GM12878 (cell line): ENCODE data around the gene SLC19A1. TPM values are rescaled to one million over a fixed set of nuclear protein-coding genes. Genes with fewer than 3 reads are reported as not detected.

Experiments
- ATAC-seq: fragments of 200-7000 bp; cut with Tn5 transposase; 3 replicates; pipeline ENCODE4 v1.9.1; 2020; ENCODE audit warnings: mild to moderate bottlenecking, moderate library complexity
- BruUV-seq: library from RNA; stranded (reverse); fragments of 400-500 nt; replicated peaks from 2 replicates; lab custom pipeline; 2021; lab: Mats Ljungman, UMichigan
- CTCF ChIA-PET: fragments of 300-600 bp; sonication (Branson Sonifier 250); formaldehyde crosslinking; extraction: SDS; loops from one replicate; lab custom pipeline; 2021; ENCODE audit warnings: inconsistent platforms; lab: Yijun Ruan, JAX
- POLR2A ChIA-PET: fragments of 350-600 bp; formaldehyde crosslinking; extraction: SDS; loops from one replicate; lab custom pipeline; 2021; ENCODE audit warnings: inconsistent platforms; lab: Charles Lee
- RAD21 ChIA-PET: fragments of 300-600 bp; sonication (Branson Sonifier 250); formaldehyde crosslinking; loops from one replicate; lab custom pipeline; 2023; ENCODE audit warnings: antibody characterized with exemption; ENCODE audit not compliant: unreplicated experiment; lab: Charles Lee
- SMC1A ChIA-PET: fragments of 300-600 bp; sonication (Branson Sonifier 250); formaldehyde crosslinking; loops from one replicate; lab custom pipeline; 2023; ENCODE audit not compliant: unreplicated experiment, uncharacterized antibody; lab: Charles Lee
- DNase-seq: peaks from one replicate; pipeline ENCODE4 v3.0.0-alpha.2; 2011; ENCODE audit warnings: low read depth, low spot score
- FAIRE-seq: peaks from 3 replicates; lab custom pipeline; 2011; peaks lifted over from hg19 to GRCh38; lab: Jason Lieb, UNC
- H2AFZ ChIP-seq: 2 replicates; pipeline ENCODE4 v1.6.0; 2011; ENCODE audit warnings: low read depth, low read length, control low read depth; ENCODE audit not compliant: control insufficient read depth
- H3K27ac ChIP-seq: 2 replicates; pipeline ENCODE4 v1.5.1; 2011; ENCODE audit warnings: control low read depth; ENCODE audit not compliant: control insufficient read depth, insufficient read depth
- H3K27me3 ChIP-seq, 2 experiments: replicated peaks in 1 of 2; 2 replicates each; pipeline versions ENCODE4 v1.6.0 to v1.6.1; 2011; ENCODE audit warnings: low read length in 1 of 2; ENCODE audit not compliant: control insufficient read depth in 2 of 2, insufficient read depth in 2 of 2
- H3K36me3 ChIP-seq, 2 experiments: 2 replicates each; pipeline ENCODE4 v1.5.1; 2011; ENCODE audit warnings: low read length in 1 of 2; ENCODE audit not compliant: control insufficient read depth in 2 of 2, insufficient read depth in 2 of 2
- H3K4me1 ChIP-seq: 2 replicates; pipeline ENCODE4 v1.6.1; 2011; ENCODE audit warnings: mild to moderate bottlenecking, low read length, moderate library complexity, mixed read lengths; ENCODE audit not compliant: control insufficient read depth, insufficient read depth
- H3K4me2 ChIP-seq: 2 replicates; pipeline ENCODE4 v1.6.0; 2011; ENCODE audit warnings: control low read depth; ENCODE audit not compliant: control insufficient read depth, insufficient read depth
- H3K4me3 ChIP-seq: fragments of 200-600 bp; sonication (generic); 2 replicates; pipeline ENCODE4 v1.5.1; 2016
- H3K79me2 ChIP-seq: 2 replicates; pipeline ENCODE4 v1.6.0; 2011; ENCODE audit warnings: low read length; ENCODE audit not compliant: control insufficient read depth, insufficient read depth
- H3K9ac ChIP-seq: 2 replicates; pipeline ENCODE4 v1.8.0; 2011; ENCODE audit warnings: low read length, control low read depth, mixed read lengths; ENCODE audit not compliant: control insufficient read depth, insufficient read depth
- H3K9me3 ChIP-seq: replicated peaks from 3 replicates; pipeline ENCODE4 v1.5.1; 2011; ENCODE audit warnings: mild to moderate bottlenecking, low read length; ENCODE audit not compliant: control insufficient read depth, insufficient read depth
- H4K20me1 ChIP-seq: 2 replicates; pipeline ENCODE4 v1.6.0; 2011; ENCODE audit not compliant: control insufficient read depth, insufficient read depth
- ATF7 ChIP-seq: fragments of 450-650 bp; IDR thresholded peaks from 2 replicates; pipeline ENCODE4 v1.6.1; 2016; ENCODE audit warnings: low read depth, mild to moderate bottlenecking
- BHLHE40 ChIP-seq, 2 experiments: fragments of 450-650 bp in 1 of 2; IDR thresholded peaks; 2 replicates each; pipeline ENCODE4 v1.6.1; 2011 to 2017; ENCODE audit warnings: low read depth in 2 of 2, borderline replicate concordance in 1 of 2, improper control_type of control experiment in 1 of 2, low read length in 1 of 2, mild to moderate bottlenecking in 1 of 2
- CBX3 ChIP-seq: fragments of 200-600 bp; sonication (generic); IDR thresholded peaks from 2 replicates; pipeline ENCODE4 v1.6.1; 2016; ENCODE audit warnings: low read depth, borderline replicate concordance
- HDAC2 ChIP-seq: fragments of 200-600 bp; sonication (generic); IDR thresholded peaks from 2 replicates; pipeline ENCODE4 v1.6.1; 2017
- IRF5 ChIP-seq: fragments of 450-650 bp; IDR thresholded peaks from 2 replicates; pipeline ENCODE4 v1.6.1; 2017; ENCODE audit warnings: borderline replicate concordance
- SREBF2 ChIP-seq: IDR thresholded peaks from 2 replicates; pipeline ENCODE4 v1.6.1; 2012; ENCODE audit warnings: mild to moderate bottlenecking, low read length
- STAT1 ChIP-seq: fragments of 450-650 bp; conservative IDR thresholded peaks from 2 replicates; pipeline ENCODE4 v1.6.1; 2014; ENCODE audit warnings: antibody characterized with exemption, mild to moderate bottlenecking
- YY1 ChIP-seq: IDR thresholded peaks from 2 replicates; pipeline ENCODE4 v1.6.1; 2011; ENCODE audit warnings: low read depth, mild to moderate bottlenecking, low read length
- ZNF217 ChIP-seq: fragments of 450-650 bp; IDR thresholded peaks from 2 replicates; pipeline ENCODE4 v1.6.1; 2017; ENCODE audit warnings: antibody characterized with exemption, mild to moderate bottlenecking
- WGBS: methylation state at CpG from one replicate; pipeline ENCODE4 v1.1.6; 2016; ENCODE audit warnings: low lambda C conversion rate; ENCODE audit not compliant: insufficient replicate concordance, insufficient coverage; ENCODE audit errors: missing lambda C conversion rate; 5-methylcytosine and 5-hydroxymethylcytosine counted together
- in situ Hi-C: fragments of 300-500 bp; cut with MboI; formaldehyde crosslinking; loops from 9 replicates; pipeline ENCODE4 v1.14.3; 2018; ENCODE audit warnings: mixed read lengths
- intact Hi-C: fragments of 100-400 bp; cut with micrococcal nuclease; formaldehyde crosslinking; loops from one replicate; pipeline ENCODE4 v1.14.2; 2022; ENCODE audit not compliant: unreplicated experiment
- polyA plus RNA-seq, 11 experiments: library from polyadenylated mRNA; depleted of rRNA in 4 of 11; unstranded in 6 of 11; stranded (reverse) in 5 of 11; fragments of >200 nt; fragmentation: Nextera tagmentation in 4 of 11; fragmentation: Illumina TruSeq in 1 of 11; extraction: Ambion mirVana in 4 of 11; extraction: Trizol in 1 of 11; gene quantifications; 1 replicate in 1 of 11; 2 replicates in 10 of 11; pipeline versions ENCODE4 v1.2.1 to v1.2.3, GENCODE V29; 2011 to 2016; ENCODE audit warnings: inconsistent platforms in 2 of 11, missing spikeins in 2 of 11, low read depth in 1 of 11
- total RNA-seq, 4 experiments: library from RNA; depleted of rRNA in 3 of 4; stranded (reverse); fragments of >200 nt in 3 of 4; fragmentation: Illumina TruSeq in 1 of 4; extraction: Trizol in 1 of 4; gene quantifications; 2 replicates each; pipeline versions ENCODE4 v1.2.1 to v1.2.3, GENCODE V29; 2013 to 2021

SLC19A1 gene
- total and polyA plus RNA-seq, 10 of the 15 experiments (the other 5 are each of a cell fraction or from before 2014, with no cell fraction given) = 0.42 to 49.7 (median 12.2) TPM

GRCh38 chr21:45546636-45547544 is 4.7 kb upstream of the SLC19A1 start (continued):
- TF ChIP-seq IRF5 = no peak

GRCh38 chr21:45545691-45546531 is 3.7 kb upstream of the SLC19A1 start:
- Histone ChIP-seq H3K4me2 (no peak overlapping the region), H3K9me3 (no peaks in the 10 kb centered on the region), H4K20me1 (no peaks in the 10 kb centered on the region), H3K79me2 (peaks cover 9% of the 10 kb centered on the region), H3K36me3 (no peaks in the 10 kb centered on the region; a peak in 1 of 4 replicates), H3K4me3 (no peak overlapping the region), H3K27me3 (no peaks in the 10 kb centered on the region), H2AFZ (no peak overlapping the region), H3K9ac (no peak overlapping the region), H3K27ac (no peak overlapping the region), H3K4me1 (peaks cover 24% of the 10 kb centered on the region)
- ChIA-PET POLR2A (no interaction called here), CTCF (no interaction called here), RAD21 (no interaction called here), SMC1A (no interaction called here)
- BruUV-seq = no TSS peak
- intact Hi-C loops = loop anchor here (10.0 kb wide), 1 partner anchor 71 kb away; no protein-coding TSS in a partner anchor
- ATAC-seq = no peak
- in situ Hi-C loops = no loop called here
- no peak for DNase-seq
- no peak for TF ChIP-seq ZNF217
- TF ChIP-seq CBX3 = no peak
- no peak for TF ChIP-seq BHLHE40 (IDR thresholded peaks at IDR 0.05; ENCODE audit: borderline replicate concordance in 1 of 2, low read depth in 2 of 2, low read length in 1 of 2)
- TF ChIP-seq STAT1 = no peak
- no peak for TF ChIP-seq SREBF2
- no peak for TF ChIP-seq YY1
- TF ChIP-seq HDAC2 = no peak
- TF ChIP-seq ATF7 = no peak
- no peak for FAIRE-seq
- WGBS = 76% methylated on average over 22 of the region's 22 CpGs
